Right lobe of liver (tissue), 6 donors: ENCODE data around the gene SPINT1. TPM values are rescaled to one million over a fixed set of nuclear protein-coding genes. Genes with fewer than 3 reads are reported as not detected.
A peak's percentile ranks its signal among the peaks of the same experiment; 100 is the strongest.

ENCODE experiments used
- ATAC-seq, 4 donors: fragments of 200-7000 bp; cut with Tn5 transposase; one replicate each; pipeline ENCODE4 v1.9.1; 2020; ENCODE audit warnings: mild to moderate bottlenecking in 4 of 4, moderate library complexity in 4 of 4
- DNase-seq, 3 donors: peaks; one replicate each; pipeline ENCODE4 v3.0.0-alpha.2; 2020
- H3K27ac ChIP-seq, 3 donors: fragments of 200-600 bp; one replicate each; pipeline ENCODE4 v1.8.0; 2022
- H3K27me3 ChIP-seq, 2 donors: fragments of 200-600 bp; one replicate each; pipeline ENCODE4 v1.8.0; 2022
- H3K36me3 ChIP-seq, 4 donors: fragments of 200-600 bp; sonication (generic) in 1 of 4; one replicate each; pipeline versions ENCODE4 v1.5.1 to v1.8.0; 2017 to 2022; ENCODE audit warnings: control low read depth in 1 of 4
- H3K4me1 ChIP-seq, 4 donors: fragments of 200-600 bp; sonication (generic) in 1 of 4; one replicate each; pipeline versions ENCODE4 v1.5.1 to v1.8.0; 2017 to 2022; ENCODE audit warnings: control low read depth in 1 of 4
- H3K4me3 ChIP-seq, 3 donors: fragments of 200-600 bp; one replicate each; pipeline ENCODE4 v1.8.0; 2022
- H3K9me3 ChIP-seq, 4 donors: fragments of 200-600 bp; sonication (generic) in 1 of 4; one replicate each; pipeline versions ENCODE4 v1.5.1 to v1.8.0; 2017 to 2022; ENCODE audit warnings: control low read depth in 1 of 4
- POLR2A ChIP-seq: fragments of 450-650 bp; IDR thresholded peaks from one replicate; pipeline ENCODE4 v1.6.1; 2017; ENCODE audit warnings: antibody characterized with exemption, mild to moderate bottlenecking
- WGBS: methylation state at CpG from one replicate; pipeline ENCODE4 v1.1.6; 2018; ENCODE audit warnings: low coverage, low lambda C conversion rate; ENCODE audit not compliant: insufficient coverage; ENCODE audit errors: missing lambda C conversion rate; 5-methylcytosine and 5-hydroxymethylcytosine counted together
- intact Hi-C, 2 donors: fragments of 100-400 bp; cut with DNase I; formaldehyde crosslinking; loops; one replicate each; pipeline versions ENCODE4 v1.11.2 to v1.14.1; 2022
- total RNA-seq, 6 experiments: library from RNA; depleted of rRNA in 2 of 6; stranded (reverse); fragments of >200 nt in 2 of 6; fragmentation: NEBNext Ultra II Directional in 3 of 6; extraction: Animal tissue kit (Norgen Biotek cat#: 25700) in 3 of 6; gene quantifications; one replicate each; pipeline versions ENCODE4 v1.1.0 to v1.2.4, GENCODE V29; 2016 to 2023
- TF ChIP-seq, protein P1 (sequence below), 4 donors: fragments of 200-600 bp in 3 of 4; fragments of 450-650 bp in 1 of 4; IDR thresholded peaks; one replicate each; pipeline versions ENCODE4 v1.5.1 to v1.8.0; 2016 to 2022; ENCODE audit warnings: antibody characterized with exemption in 4 of 4, mild to moderate bottlenecking in 2 of 4
- donor health status: DM: no; HTN: yes; CAD: no.
- donor health status: DM: no; HTN: no; CAD: no.
- donor health status: DM: no; HTN: no; CAD: no.
- donor health status: DM: no; HTN: yes; CAD: no.
- donor health status: DM: no; HTN: yes; CAD: no.

Gene SPINT1
- total RNA-seq, 6 experiments from 2014 or later = 1.1 to 7.9 (median 3.0) TPM

DNA sequence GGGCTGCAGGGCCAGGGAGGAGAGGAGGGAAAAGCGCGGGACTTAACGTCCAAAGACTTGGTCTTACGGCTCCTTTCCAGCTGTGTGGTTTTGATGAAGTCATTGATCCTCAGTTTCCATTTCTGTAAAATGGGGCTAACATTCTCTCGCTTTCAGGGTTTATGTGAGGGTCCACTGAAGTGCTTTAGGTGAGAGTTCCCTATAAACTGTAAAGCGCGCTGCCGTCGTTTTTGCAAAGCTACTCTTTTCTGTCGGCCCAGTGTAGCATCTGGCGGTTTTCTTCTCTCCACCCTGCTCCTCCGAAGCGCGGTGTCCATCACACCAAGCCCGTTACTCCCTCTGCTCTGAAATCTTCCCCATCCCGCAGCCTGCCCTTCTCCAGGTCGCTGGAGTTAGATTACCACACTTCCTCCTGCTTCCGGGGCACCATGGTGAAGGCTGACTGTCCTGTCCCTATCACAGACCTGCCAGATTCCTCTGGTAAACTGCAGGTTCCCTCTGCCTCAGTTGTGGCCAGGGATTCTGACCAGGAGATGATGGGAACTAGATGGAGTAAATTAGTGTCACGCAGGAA lies 35.9 kb upstream of the SPINT1 start:
- ATAC-seq (no peak), DNase-seq (no peak)
- Histone ChIP-seq H3K4me3 (peak overlapping the region; percentile 95 to 99 (median 98)), H3K36me3 (peaks cover 0 to 11% (median 0%) of the 10 kb centered on the region in 4 donors), H3K27ac (peak overlapping the region in 1 of 3 donors; percentile 95), H3K27me3 (no peaks in the 10 kb centered on the region), H3K9me3 (no peaks in the 10 kb centered on the region), H3K4me1 (peaks cover 0 to 26% (median 10%) of the 10 kb centered on the region in 4 donors)
- intact Hi-C loops = no loop called here
- TF ChIP-seq, protein P1, sequence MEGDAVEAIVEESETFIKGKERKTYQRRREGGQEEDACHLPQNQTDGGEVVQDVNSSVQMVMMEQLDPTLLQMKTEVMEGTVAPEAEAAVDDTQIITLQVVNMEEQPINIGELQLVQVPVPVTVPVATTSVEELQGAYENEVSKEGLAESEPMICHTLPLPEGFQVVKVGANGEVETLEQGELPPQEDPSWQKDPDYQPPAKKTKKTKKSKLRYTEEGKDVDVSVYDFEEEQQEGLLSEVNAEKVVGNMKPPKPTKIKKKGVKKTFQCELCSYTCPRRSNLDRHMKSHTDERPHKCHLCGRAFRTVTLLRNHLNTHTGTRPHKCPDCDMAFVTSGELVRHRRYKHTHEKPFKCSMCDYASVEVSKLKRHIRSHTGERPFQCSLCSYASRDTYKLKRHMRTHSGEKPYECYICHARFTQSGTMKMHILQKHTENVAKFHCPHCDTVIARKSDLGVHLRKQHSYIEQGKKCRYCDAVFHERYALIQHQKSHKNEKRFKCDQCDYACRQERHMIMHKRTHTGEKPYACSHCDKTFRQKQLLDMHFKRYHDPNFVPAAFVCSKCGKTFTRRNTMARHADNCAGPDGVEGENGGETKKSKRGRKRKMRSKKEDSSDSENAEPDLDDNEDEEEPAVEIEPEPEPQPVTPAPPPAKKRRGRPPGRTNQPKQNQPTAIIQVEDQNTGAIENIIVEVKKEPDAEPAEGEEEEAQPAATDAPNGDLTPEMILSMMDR (IDR thresholded peaks at IDR 0.05) = no peak
- no peak for TF ChIP-seq POLR2A
- 2% methylated on average over 16 of the region's 19 CpGs for WGBS

DNA sequence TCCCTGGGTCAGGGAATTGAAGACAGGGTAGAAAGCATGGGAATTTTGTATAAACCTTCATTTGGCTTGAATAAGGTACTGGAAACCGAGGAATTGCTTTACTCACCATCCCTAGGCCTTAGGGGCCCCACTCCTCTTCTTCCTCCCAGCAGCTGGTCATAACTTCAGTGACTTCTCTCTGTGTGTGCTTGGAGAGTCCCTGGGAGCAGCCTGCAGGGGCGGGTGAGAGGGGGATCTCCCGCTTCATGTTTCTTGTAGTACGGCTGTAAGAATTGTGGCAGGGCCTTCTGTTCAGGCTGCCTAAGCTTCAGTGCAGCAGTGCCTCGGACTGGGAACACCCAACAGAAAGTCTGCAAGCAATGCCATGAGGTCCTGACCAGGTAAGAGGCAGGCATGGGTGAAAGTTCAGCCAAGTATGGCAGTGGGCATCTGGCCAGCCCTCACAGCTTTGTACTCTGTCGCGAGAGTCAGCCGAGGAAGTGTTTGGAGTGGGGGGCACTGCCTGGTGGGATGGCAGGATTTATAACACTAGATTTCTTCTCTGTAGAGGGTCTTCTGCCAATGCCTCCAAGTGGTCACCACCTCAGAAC lies 34.9 kb upstream of the SPINT1 start:
- 51% methylated on average over 7 of the region's 8 CpGs for WGBS
- no peak overlapping the region for H3K27ac ChIP-seq
- H3K27me3 ChIP-seq = no peaks in the 10 kb centered on the region
- DNase-seq = peak in 2 of 3 donors; percentile 32 to 60
- H3K36me3 ChIP-seq = peaks cover 0 to 18% (median under 1%) of the 10 kb centered on the region in 4 donors
- H3K9me3 ChIP-seq = no peaks in the 10 kb centered on the region
- no peak for TF ChIP-seq POLR2A
- TF ChIP-seq, protein P1 (IDR thresholded peaks at IDR 0.05) = no peak
- H3K4me1 ChIP-seq = peaks cover 0 to 16% (median 5%) of the 10 kb centered on the region in 4 donors
- ATAC-seq = no peak
- no peak overlapping the region for H3K4me3 ChIP-seq
- intact Hi-C loops = no loop called here

DNA sequence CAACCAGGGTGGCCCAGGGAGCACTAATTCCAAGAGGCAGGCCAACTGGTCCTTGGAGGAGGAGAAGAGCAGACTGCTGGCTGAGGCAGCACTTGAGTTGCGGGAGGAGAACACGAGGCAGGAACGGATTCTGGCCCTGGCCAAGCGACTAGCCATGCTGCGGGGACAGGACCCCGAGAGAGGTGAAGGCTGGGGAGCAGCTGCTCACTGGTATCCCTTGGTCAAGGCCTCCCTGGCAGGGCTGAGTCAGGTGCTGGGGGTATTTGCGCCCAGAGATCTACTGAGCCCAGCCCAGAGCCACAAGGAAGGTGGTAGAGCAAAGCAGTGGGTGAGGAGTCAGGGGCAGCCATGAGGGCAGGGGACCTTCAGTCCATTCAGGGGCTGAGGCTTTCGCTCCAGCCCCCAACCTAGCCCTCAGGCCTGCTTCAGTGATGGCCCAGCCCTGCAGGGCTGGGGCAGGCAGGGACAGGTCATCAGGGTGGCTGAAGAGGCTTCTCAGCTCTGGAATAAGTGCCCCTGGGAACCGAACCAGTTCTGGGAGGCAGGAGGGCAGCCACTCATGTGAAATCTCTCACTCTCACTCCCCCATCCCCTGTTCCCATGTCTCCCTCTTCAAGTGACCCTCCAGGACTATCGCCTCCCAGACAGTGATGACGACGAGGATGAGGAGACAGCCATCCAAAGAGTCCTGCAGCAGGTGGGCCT lies 31.0 kb upstream of the SPINT1 start:
- H3K36me3 ChIP-seq = peaks cover 0 to 23% (median 2%) of the 10 kb centered on the region in 4 donors
- no peaks in the 10 kb centered on the region for H3K9me3 ChIP-seq
- no peak overlapping the region for H3K27ac ChIP-seq
- ATAC-seq (no peak), DNase-seq (no peak)
- intact Hi-C loops = no loop called here
- no peak for TF ChIP-seq POLR2A
- TF ChIP-seq, protein P1 (IDR thresholded peaks at IDR 0.05) = no peak
- peaks cover 0 to 15% (median 3%) of the 10 kb centered on the region in 4 donors for H3K4me1 ChIP-seq
- H3K4me3 ChIP-seq = no peak overlapping the region
- H3K27me3 ChIP-seq = no peaks in the 10 kb centered on the region
- no CpG with 5 or more reads among the region's 12 CpGs for WGBS

DNA sequence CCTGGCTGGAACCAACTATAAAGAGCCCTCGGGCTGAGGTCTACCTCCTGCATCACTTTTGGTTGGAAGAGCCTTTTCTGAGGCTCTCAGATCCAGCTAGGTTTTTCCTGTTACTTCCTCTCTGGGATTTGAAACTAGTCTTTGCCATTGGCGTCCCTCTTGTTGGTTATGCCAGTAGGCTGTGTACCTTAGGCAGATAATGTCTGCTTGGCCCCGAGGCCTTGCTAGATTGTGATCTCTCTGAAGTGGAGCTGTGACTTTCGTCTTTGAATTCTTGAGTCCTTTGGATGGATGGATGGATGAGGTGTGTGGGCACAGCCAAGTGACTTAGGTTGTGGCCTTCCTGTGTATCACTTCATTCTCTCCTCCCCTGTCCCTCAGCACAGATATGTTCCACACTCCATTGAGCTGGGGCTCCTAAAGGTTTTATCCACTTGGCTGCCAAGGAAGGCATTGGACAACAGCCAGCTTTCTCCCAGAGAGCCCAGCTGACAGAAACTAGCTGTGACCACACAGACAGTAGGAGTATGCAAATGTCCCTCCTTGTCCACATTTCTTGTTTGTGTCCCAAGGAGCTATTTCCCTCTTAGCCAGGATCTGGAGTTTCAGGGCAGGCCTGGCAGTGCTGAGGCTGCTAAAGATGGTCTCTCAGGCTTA lies 28.7 kb upstream of the SPINT1 start:
- H3K4me3 ChIP-seq = no peak overlapping the region
- no peak for TF ChIP-seq POLR2A
- TF ChIP-seq, protein P1 (IDR thresholded peaks at IDR 0.05) = no peak
- peaks cover 0 to 23% (median 2%) of the 10 kb centered on the region in 4 donors for H3K36me3 ChIP-seq
- WGBS = 89% methylated on average over 4 of the region's 4 CpGs
- ATAC-seq = peak; percentile 27 to 40 (median 30)
- no peak for DNase-seq
- H3K27me3 ChIP-seq = no peaks in the 10 kb centered on the region
- intact Hi-C loops = no loop called here
- H3K4me1 ChIP-seq = no peaks in the 10 kb centered on the region
- H3K27ac ChIP-seq = no peak overlapping the region
- H3K9me3 ChIP-seq = no peaks in the 10 kb centered on the region
